Measurements from ENCODE around the gene KCNQ5.

Gene KCNQ5

DNA sequence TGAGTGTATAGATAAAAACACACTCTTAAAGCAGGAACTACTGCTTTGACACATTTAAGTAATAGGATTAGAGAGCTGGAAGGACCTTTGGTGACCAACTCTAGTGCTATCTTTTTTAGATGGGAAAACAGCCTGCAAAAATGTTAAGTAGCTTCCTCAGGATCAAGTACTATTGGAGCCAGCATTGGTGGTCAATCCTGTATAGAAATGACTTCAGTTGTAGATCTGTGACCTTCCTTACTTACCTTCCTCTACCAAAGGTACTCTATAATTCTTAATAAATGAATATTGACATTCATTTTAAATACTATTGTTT, 18.7 kb downstream of the KCNQ5 start:
- no peak for DNase-seq (ENCODE audit: low read depth)

DNA sequence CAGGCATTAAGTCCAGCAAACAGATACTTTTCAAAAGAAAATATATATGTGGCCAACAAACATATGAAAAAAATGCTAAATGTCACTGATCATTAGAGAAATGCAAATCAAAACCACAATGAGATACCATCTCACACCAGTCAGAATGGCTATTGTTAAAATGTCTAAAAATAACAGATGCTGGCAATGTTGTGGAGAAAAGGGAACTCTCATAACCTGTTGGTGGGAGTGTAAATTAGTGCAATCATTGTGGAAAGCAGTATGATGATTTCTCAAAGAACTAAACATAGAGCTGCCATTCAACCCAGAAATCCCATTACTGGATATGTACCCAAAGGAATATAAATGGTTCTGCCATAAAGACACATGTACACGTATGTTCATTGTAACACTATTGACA, 20.6 kb downstream of the KCNQ5 start:
- DNase-seq (ENCODE audit: low read depth): no peak

GRCh38 chr6:72643214-72643613, 21.4 kb downstream of the KCNQ5 start:
- DNase-seq (ENCODE audit: low read depth): no peak

GRCh38 chr6:72646604-72647485, 25.0 kb downstream of the KCNQ5 start:
- no peak for DNase-seq (ENCODE audit: low read depth)

DNA sequence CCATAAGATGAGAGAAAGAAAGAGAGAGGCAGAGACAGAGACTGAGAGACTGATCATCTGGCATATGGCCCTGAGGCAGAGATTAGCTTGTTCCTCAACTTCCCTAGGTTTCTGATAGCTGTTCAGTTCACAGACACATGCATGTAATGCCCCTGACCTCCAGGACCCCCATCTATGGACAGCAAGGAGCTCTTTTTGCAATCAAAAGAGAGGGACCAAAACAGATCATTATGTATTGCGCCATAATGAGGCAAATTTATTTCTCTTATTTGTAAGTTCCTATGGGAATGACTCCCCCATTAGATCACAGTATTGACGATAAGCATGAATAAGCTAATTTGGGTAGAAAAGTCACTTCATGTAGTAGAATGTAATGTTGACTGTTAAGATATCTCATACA, 25.6 kb downstream of the KCNQ5 start:
- no peak for DNase-seq (ENCODE audit: low read depth)

DNA sequence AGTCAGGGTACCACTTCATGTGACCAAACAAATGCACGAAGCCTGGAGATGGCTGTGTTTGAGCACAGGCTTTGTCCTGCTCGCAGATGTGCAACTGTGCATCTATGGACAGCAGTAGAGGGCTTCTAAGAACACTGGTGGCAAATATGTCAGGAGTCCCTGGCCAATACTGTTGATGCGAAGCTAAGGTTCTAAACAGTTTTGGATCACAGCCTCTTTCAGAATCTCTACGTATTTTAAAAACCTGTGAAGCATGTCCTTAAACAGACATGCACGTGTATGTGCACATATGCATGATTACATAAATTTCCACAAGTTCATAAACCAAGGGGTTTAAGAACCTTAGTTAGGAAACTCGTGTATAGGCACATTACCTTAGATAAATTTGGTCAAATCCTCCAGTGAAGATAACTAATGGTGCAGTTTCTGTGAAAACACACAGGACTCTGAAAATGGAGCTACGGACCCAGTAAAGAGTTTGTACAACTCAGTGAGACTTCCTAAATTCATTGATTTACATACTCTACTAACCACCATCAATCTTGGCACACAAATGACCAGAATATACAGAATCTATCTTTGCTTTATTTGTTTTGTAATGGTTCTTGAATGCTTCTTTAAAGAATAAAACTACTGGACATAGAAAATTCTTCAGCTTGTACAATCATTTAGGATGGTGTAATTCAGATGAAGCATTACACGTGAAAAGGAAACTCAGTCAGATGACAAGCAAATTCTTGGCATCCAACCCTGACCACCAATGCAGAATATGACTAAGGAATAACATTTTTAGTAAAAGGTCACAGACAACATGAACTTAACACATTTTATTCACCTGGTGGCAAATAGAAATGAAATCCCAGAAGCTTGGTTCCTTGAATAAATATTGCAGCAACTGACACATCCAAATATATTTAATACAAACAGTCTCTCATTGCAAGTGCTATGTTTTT, 27.4 kb downstream of the KCNQ5 start:
- DNase-seq (ENCODE audit: low read depth): no peak

DNA sequence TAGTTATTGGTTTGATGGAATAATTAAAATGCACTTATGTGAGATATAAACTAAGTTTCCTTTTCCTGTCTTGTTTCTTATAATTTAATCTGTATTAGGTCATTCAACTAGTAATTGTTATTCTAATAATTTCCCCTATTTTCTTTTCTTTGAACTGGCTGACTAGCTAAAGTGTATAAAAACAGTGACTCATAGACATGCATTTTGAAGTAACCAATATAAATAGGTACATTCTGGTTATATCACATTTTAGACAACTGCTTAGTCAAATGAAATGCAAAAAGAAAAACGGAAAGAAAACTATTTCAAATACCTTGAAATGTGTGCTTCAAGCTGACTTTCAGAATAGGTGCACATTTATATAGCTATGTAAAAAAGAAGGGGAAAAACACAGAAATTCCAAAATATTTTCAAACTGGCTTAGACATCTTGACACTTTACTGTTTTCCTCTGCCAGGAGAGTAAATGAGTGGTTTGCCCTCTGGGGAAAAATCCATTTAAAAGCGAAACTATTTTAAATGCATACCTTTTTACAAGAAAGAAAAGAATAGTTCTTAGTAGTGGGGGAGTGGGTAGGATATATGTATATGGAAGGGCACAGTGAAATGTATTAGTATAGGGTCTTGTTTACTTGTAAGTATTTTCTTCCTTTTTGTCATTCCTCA, 28.3 kb downstream of the KCNQ5 start:
- no peak for DNase-seq (ENCODE audit: low read depth)

- no peak for DNase-seq (ENCODE audit: low read depth)
These were observed 29.3 kb downstream of the KCNQ5 start for GRCh38 chr6:72651174-72651573.

DNA sequence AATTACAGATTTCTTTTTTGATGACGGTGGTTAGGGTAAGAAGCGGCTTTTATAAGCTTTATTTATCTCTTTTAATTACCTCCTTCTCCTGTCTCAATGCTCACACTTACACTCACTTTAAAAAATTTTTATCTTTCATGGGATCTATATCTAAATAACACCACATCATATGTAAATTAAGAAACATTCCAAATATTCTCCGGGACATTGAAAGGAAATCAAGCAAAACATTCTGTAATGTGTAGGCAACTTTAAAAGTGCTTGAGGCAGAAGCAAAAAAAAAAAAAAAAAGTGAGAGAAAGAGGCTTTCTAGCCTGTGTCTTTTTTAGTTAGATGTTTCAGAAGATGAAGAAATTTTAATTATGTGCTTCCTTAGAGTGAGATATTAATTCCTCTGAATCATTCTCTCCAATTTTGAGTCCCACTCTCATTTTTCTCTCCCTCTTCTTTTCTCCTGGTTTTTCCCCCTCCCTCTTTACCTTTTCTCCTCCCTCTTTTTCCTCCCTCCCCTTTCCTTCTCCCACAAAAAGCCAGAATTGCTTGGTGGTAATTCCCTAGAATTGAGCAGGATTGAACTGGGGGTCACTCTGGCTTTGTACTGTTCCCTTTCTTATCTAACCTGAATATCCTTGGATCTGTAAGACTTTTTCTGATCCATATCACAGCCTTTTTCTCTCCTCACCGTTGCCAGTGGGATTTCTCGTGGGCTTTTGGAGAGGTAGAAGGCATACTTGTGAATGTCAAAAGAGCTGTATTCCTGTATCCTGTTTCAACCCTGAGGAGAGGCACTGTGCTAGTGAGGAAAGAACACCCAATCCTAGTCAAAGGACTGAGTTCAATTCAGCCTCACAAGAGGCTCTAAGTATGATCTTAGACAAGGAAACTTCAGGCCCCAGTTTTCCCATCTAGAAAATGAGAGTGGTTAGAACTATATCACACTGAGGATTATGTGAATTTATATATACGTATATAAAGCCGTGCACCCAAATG, 30.4 kb downstream of the KCNQ5 start:
- DNase-seq (ENCODE audit: low read depth): no peak

DNA sequence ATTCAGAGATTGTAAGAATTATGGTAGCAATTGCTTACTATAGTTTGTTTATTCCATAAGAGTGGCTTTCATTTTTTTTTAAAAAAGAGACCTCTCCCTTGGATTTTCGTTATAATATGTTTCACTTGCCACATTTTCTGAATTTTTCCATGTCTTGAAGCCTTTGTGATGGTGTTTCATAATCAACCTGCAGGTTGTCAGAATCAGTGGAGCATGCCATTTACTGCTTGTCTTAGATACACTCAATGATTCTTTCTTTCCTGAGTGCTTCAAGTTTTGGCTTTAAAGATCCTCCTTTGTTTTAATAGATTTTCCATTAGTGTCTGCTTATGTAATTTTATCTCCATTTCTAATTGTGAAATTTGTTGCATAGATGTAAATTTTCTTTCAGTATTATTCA, 31.2 kb downstream of the KCNQ5 start:
- no peak for DNase-seq (ENCODE audit: low read depth)

- DNase-seq (ENCODE audit: low read depth): no peak
These were observed 32.3 kb downstream of the KCNQ5 start for GRCh38 chr6:72654071-72654621.

- DNase-seq (ENCODE audit: low read depth): no peak
These were observed 35.7 kb downstream of the KCNQ5 start for GRCh38 chr6:72657407-72658197.

GRCh38 chr6:72659754-72660153, 37.9 kb downstream of the KCNQ5 start:
- no peak for DNase-seq (ENCODE audit: low read depth)

DNA sequence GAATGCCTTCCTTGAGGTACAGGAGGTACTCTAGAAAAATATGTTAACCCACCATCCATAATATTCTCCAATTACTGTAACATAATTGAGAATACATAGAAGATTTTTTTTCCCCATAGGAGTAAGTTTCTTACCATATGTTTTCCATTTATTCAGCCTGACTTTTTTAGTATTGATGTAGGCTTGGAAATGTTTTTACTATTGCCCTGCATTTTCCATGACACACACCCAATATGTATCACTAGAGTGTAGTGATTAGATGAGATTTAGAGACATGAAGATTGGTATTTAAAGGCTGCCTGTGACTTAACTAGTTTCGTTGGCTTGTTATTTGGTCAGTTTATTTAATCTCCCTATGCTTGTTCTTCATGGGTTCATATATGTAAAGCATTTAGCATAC, 39.5 kb downstream of the KCNQ5 start:
- no peak for DNase-seq (ENCODE audit: low read depth)

DNA sequence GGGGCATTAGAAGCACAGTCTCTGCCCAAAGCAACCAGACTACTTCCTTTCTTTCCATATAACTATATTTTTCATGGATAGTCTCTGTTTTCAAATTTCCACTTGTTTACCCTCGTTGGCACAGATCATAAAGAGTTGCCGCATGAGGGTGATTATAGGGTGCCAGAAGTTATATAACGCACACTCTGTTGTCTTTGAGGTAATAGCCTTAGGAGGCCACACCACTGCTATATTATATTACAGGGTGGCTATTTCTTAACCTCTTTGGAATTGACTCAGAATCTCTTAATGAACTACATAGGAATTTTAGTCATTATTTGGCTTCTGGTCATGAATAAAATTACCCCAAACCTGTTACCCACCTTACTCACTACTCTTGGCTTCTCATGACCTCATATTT, 43.7 kb downstream of the KCNQ5 start:
- DNase-seq (ENCODE audit: low read depth): no peak

- DNase-seq (ENCODE audit: low read depth): no peak
These were observed 47.5 kb downstream of the KCNQ5 start for GRCh38 chr6:72669324-72669723.

- DNase-seq (ENCODE audit: low read depth): no peak
These were observed 51.0 kb downstream of the KCNQ5 start for GRCh38 chr6:72672906-72673305.

- no peak for DNase-seq (ENCODE audit: low read depth)
These were observed 53.0 kb downstream of the KCNQ5 start for GRCh38 chr6:72674842-72675241.

GRCh38 chr6:72675396-72675795, 53.5 kb downstream of the KCNQ5 start:
- no peak for DNase-seq (ENCODE audit: low read depth)

DNA sequence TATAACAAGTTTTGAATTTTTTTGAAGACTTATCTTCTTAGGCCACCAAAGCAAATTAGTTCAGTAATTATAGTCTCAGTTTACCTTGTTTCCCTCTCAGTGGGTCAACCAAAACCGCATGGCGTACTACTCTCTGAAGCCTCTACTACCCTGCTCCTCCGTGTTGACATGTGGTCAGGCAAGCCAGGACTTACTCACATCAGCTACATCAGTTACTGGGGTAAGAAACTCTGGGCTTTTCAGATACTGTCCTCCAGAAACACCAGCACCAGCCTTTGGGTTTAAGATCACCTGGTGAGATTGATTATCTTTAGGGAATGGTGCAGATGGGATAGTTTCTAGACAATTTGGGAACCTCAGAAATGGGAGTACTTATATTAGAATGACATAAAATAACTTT, 55.1 kb downstream of the KCNQ5 start:
- no peak for DNase-seq (ENCODE audit: low read depth)
